Measurements from ENCODE around the gene EML4. TPM values are rescaled to one million over a fixed set of nuclear protein-coding genes. Genes with fewer than 3 reads are reported as not detected.

EML4 gene
- total and polyA plus RNA-seq, 11 donors = 2.3 to 32.8 (median 5.6) TPM

- Histone ChIP-seq H3K27me3 (no peaks in the 10 kb centered on the region), H3K36me3 (peaks cover 0 to 96% (median 75%) of the 10 kb centered on the region in 9 donors), H3K4me1 (no peaks in the 10 kb centered on the region), H3K4me3 (no peak overlapping the region), H3K9me3 (no peaks in the 10 kb centered on the region), H3K27ac (no peak overlapping the region)
- no peak for DNase-seq
- WGBS, 4 donors = 94 to 96% (median 95%) methylated on average over 5 of the region's 5 CpGs
- no peak for ATAC-seq
- no peak for TF ChIP-seq CTCF (IDR thresholded peaks at IDR 0.05)
- no peak for TF ChIP-seq POLR2A (IDR thresholded peaks at IDR 0.05)
- intact Hi-C loops (cut with DNase I) = loop anchor here in 7 of 10 donors (2.0 to 10.0 kb wide), 6 partner anchors 227 to 475 kb away; no protein-coding TSS in a partner anchor
Measured at GRCh38 chr2:42329736-42330135, 160.6 kb downstream of the EML4 start.

DNA sequence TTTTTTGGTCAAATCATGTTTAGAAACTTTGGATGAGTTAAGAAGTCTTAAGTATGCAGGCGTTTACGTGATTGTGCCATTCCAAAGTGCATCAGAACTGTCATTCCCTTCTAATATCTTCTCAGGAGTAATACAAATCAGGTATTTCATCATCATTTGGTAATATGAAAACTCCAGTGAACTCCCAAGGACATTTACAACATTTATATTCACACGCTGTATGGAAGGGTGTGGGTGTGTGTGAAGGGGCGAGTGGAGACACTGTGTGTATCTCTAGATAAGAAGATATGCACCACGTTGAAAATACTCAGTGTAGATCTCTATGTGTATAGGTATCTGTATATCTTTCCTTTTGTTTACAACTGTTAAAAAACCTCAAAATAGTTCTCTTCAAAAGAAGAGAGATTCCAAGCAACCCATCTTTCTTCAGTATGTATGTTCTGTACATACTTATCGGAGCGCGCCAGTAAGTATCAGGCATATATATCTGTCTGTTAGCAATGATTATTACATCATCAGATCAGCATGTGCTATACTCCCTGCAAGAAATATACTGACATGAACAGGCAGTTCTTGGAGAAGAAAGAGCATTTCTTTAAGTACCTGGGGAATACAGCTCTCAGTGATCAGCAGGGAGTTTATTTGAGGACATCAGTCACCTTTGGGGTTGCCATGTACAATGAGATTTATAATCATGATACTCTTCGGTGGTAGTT, 162.6 kb downstream of the EML4 start:
- peaks cover 0 to 96% (median 76%) of the 10 kb centered on the region in 9 donors for H3K36me3 ChIP-seq
- intact Hi-C loops (cut with DNase I) = loop anchor here in 1 of 10 donors (10.0 kb wide), 1 partner anchor 237 kb away; no protein-coding TSS in a partner anchor

DNA sequence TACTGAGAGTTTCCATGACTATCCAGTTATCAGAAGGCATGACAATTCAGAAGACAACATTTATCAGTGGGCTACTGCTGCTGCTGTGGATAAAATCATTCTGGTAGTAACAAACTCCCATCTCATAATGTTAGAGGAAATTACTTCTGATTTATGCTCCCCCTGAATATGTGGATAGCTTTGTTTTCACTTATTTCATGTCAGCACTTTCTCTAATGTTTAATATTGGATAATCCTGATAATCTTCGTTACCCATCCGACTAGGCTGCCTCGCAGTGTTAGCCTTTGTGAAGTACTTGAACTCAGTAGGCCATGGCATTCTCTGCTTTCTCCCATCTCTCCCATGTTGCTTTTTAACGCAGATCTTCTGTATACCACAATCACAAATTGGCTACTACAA, 163.4 kb downstream of the EML4 start:
- TF ChIP-seq CTCF (IDR thresholded peaks at IDR 0.05) (no peak), POLR2A (IDR thresholded peaks at IDR 0.05) (no peak)
- H3K27ac ChIP-seq = no peak overlapping the region
- WGBS, 4 donors = 95 to 97% (median 96%) methylated on average over 4 of the region's 4 CpGs
- DNase-seq = no peak
- no peak overlapping the region for H3K4me3 ChIP-seq
- intact Hi-C loops (cut with DNase I) = loop anchor here in 1 of 10 donors (10.0 kb wide), 1 partner anchor 238 kb away; no protein-coding TSS in a partner anchor
- no peaks in the 10 kb centered on the region for H3K4me1 ChIP-seq
- no peaks in the 10 kb centered on the region for H3K9me3 ChIP-seq
- H3K36me3 ChIP-seq = peaks cover 0 to 90% (median 72%) of the 10 kb centered on the region in 9 donors
- H3K27me3 ChIP-seq = no peaks in the 10 kb centered on the region
- no peak for ATAC-seq

More for the DNA sequence above, 162.6 kb downstream of the EML4 start:
- TF ChIP-seq CTCF (IDR thresholded peaks at IDR 0.05) (no peak), POLR2A (IDR thresholded peaks at IDR 0.05) (no peak)
- Histone ChIP-seq H3K4me3 (no peak overlapping the region), H3K9me3 (no peaks in the 10 kb centered on the region), H3K27ac (no peak overlapping the region), H3K27me3 (no peaks in the 10 kb centered on the region), H3K4me1 (no peaks in the 10 kb centered on the region)
- ATAC-seq (no peak), DNase-seq (no peak)
- 80 to 90% (median 81%) methylated on average over 9 of the region's 9 CpGs for WGBS, 4 donors

- 93 to 99% (median 96%) methylated on average over 4 of the region's 4 CpGs for WGBS, 4 donors
- no peak overlapping the region for H3K4me3 ChIP-seq
- no peak for TF ChIP-seq POLR2A (IDR thresholded peaks at IDR 0.05)
- no peak for TF ChIP-seq CTCF (IDR thresholded peaks at IDR 0.05)
- peaks cover 0 to 87% (median 75%) of the 10 kb centered on the region in 9 donors for H3K36me3 ChIP-seq
- no peak for ATAC-seq
- no peaks in the 10 kb centered on the region for H3K9me3 ChIP-seq
- no peaks in the 10 kb centered on the region for H3K27me3 ChIP-seq
- no peaks in the 10 kb centered on the region for H3K4me1 ChIP-seq
- intact Hi-C loops (cut with DNase I) = loop anchor here in 1 of 10 donors (10.0 kb wide), 1 partner anchor 239 kb away; no protein-coding TSS in a partner anchor
- DNase-seq = no peak
- no peak overlapping the region for H3K27ac ChIP-seq
Measured at GRCh38 chr2:42333579-42333978, 164.4 kb downstream of the EML4 start.

Data from heart left ventricle (tissue), 16 donors.